OCI-LY1 (cell line): ENCODE measurements around the gene DLG1.

ENCODE experiments used
- H2AFZ ChIP-seq: fragments of 200-600 bp; sonication (generic), shearing (Covaris generic); 2 replicates; pipeline ENCODE4 v1.6.0; 2014; ENCODE audit warnings: antibody characterized with exemption, mild to moderate bottlenecking, low read length
- H3F3A ChIP-seq: fragments of 200-600 bp; sonication (generic), shearing (Covaris generic); 2 replicates; pipeline ENCODE4 v1.6.0; 2014; ENCODE audit warnings: mild to moderate bottlenecking, antibody characterized with exemption, low read length, moderate library complexity; ENCODE audit not compliant: insufficient read depth
- H3K27ac ChIP-seq: fragments of 200-600 bp; sonication (generic); 2 replicates; pipeline ENCODE4 v1.5.1; 2014; ENCODE audit warnings: low read length, mixed run types, mild to moderate bottlenecking, low read depth; ENCODE audit not compliant: poor library complexity, severe bottlenecking
- H3K27me3 ChIP-seq: fragments of 200-600 bp; sonication (generic); 2 replicates; pipeline ENCODE4 v1.6.0; 2014; ENCODE audit warnings: antibody characterized with exemption, mild to moderate bottlenecking, low read length, moderate library complexity; ENCODE audit not compliant: insufficient read depth
- H3K36me3 ChIP-seq: fragments of 200-600 bp; sonication (generic); 2 replicates; pipeline ENCODE4 v1.6.1; 2014; ENCODE audit warnings: mild to moderate bottlenecking, antibody characterized with exemption, low read length, moderate library complexity, mixed read lengths; ENCODE audit not compliant: insufficient read depth
- H3K4me1 ChIP-seq: fragments of 200-600 bp; sonication (generic); 2 replicates; pipeline ENCODE4 v1.5.1; 2014; ENCODE audit warnings: mild to moderate bottlenecking, low read length, moderate library complexity; ENCODE audit not compliant: insufficient read depth, severe bottlenecking
- H3K4me2 ChIP-seq: fragments of 200-600 bp; sonication (generic), shearing (Covaris generic); 2 replicates; pipeline ENCODE4 v1.6.1; 2014; ENCODE audit warnings: low read length
- H3K4me3 ChIP-seq: fragments of 200-600 bp; sonication (generic); 2 replicates; pipeline ENCODE4 v1.5.1; 2014; ENCODE audit warnings: low read length, low read depth, mild to moderate bottlenecking, mixed read lengths; ENCODE audit not compliant: poor library complexity, severe bottlenecking
- H3K79me2 ChIP-seq: fragments of 200-600 bp; shearing (Covaris generic); 2 replicates; pipeline ENCODE4 v1.6.1; 2016; ENCODE audit warnings: mixed run types, low read length, mixed read lengths; ENCODE audit not compliant: insufficient read depth
- H3K9ac ChIP-seq: fragments of 200-600 bp; sonication (generic), shearing (Covaris generic); 2 replicates; pipeline ENCODE4 v1.6.1; 2014; ENCODE audit warnings: mild to moderate bottlenecking, low read length, mixed read lengths
- H3K9me2 ChIP-seq: fragments of 200-600 bp; sonication (generic), shearing (Covaris generic); 2 replicates; pipeline ENCODE4 v1.6.1; 2014; ENCODE audit warnings: low read depth, mild to moderate bottlenecking, low read length, mixed read lengths
- H3K9me3 ChIP-seq: fragments of 200-600 bp; shearing (Covaris generic); 2 replicates; pipeline ENCODE4 v1.6.1; 2014; ENCODE audit warnings: low read length, mixed read lengths
- H4K20me1 ChIP-seq: fragments of 200-600 bp; sonication (generic), shearing (Covaris generic); 2 replicates; pipeline ENCODE4 v1.6.0; 2016; ENCODE audit warnings: mild to moderate bottlenecking, low read length; ENCODE audit not compliant: insufficient read depth
- CTCF ChIP-seq: fragments of 200-600 bp; sonication (generic), shearing (Covaris generic); IDR thresholded peaks from 2 replicates; pipeline ENCODE4 v1.5.1; 2017; ENCODE audit warnings: mild to moderate bottlenecking, antibody characterized with exemption, low read length, moderate library complexity, mixed read lengths
- EZH2 ChIP-seq: fragments of 200-600 bp; sonication (generic), shearing (Covaris generic); IDR thresholded peaks from 2 replicates; pipeline ENCODE4 v1.8.0; 2017; ENCODE audit warnings: borderline replicate concordance, mixed run types, mild to moderate bottlenecking, antibody characterized with exemption, low read length, moderate library complexity, mixed read lengths

The DLG1 gene

GRCh38 chr3:197270558-197271317, 27.7 kb downstream of the DLG1 start:
- Histone ChIP-seq H3K9ac (no peak overlapping the region), H4K20me1 (peaks cover 3% of the 10 kb centered on the region; the same call in 1 of the 2 replicates), H3K27me3 (no peaks in the 10 kb centered on the region), H3K9me3 (no peaks in the 10 kb centered on the region), H3K79me2 (peaks cover 80% of the 10 kb centered on the region), H3F3A (no peaks in the 10 kb centered on the region), H3K27ac (no peak overlapping the region), H2AFZ (no peak overlapping the region), H3K9me2 (no peaks in the 10 kb centered on the region), H3K4me2 (no peak overlapping the region), H3K36me3 (peaks cover 19% of the 10 kb centered on the region; the same call in 1 of the 2 replicates), H3K4me1 (peaks cover 11% of the 10 kb centered on the region), H3K4me3 (no peak overlapping the region)
- TF ChIP-seq EZH2: no peak

- Histone ChIP-seq H3K9me2 (no peaks in the 10 kb centered on the region), H3K4me1 (no peaks in the 10 kb centered on the region), H3K79me2 (peaks cover 72% of the 10 kb centered on the region), H3K36me3 (peaks cover 10% of the 10 kb centered on the region; the same call in 1 of the 2 replicates), H3K9me3 (no peaks in the 10 kb centered on the region), H3K27ac (no peak overlapping the region), H3K4me3 (no peak overlapping the region), H3F3A (no peaks in the 10 kb centered on the region), H2AFZ (no peak overlapping the region), H3K9ac (no peak overlapping the region), H3K4me2 (no peak overlapping the region), H3K27me3 (no peaks in the 10 kb centered on the region), H4K20me1 (peaks cover 3% of the 10 kb centered on the region; the same call in 1 of the 2 replicates)
- no peak for TF ChIP-seq EZH2
- TF ChIP-seq CTCF: no peak
Observed at GRCh38 chr3:197269024-197269423, 29.4 kb downstream of the DLG1 start.

- H3K79me2 ChIP-seq: peaks cover 65% of the 10 kb centered on the region
- H3K27me3 ChIP-seq: no peaks in the 10 kb centered on the region
- H3K4me1 ChIP-seq: no peaks in the 10 kb centered on the region
- H3K9me2 ChIP-seq: no peaks in the 10 kb centered on the region
- H3K9me3 ChIP-seq: no peaks in the 10 kb centered on the region
- peaks cover 14% of the 10 kb centered on the region; the same call in 1 of the 2 replicates for H3K36me3 ChIP-seq
- H2AFZ ChIP-seq: no peak overlapping the region
- H3K9ac ChIP-seq: no peak overlapping the region
- peaks cover 3% of the 10 kb centered on the region; the same call in 1 of the 2 replicates for H4K20me1 ChIP-seq
- H3F3A ChIP-seq: no peaks in the 10 kb centered on the region
- H3K4me2 ChIP-seq: no peak overlapping the region
- TF ChIP-seq EZH2 (no peak), CTCF (no peak)
- H3K4me3 ChIP-seq: no peak overlapping the region
- no peak overlapping the region for H3K27ac ChIP-seq
Observed at GRCh38 chr3:197268294-197268693, 30.1 kb downstream of the DLG1 start.
